HG02571 (cell line): ENCODE results near the gene BMPR1A.
"Not testable (repeated sequence)": the region's sequence is repeated elsewhere in the genome, so short reads cannot be mapped to it uniquely, and the experiment has no call there.

Experiments used
- ATAC-seq: cut with Tn5 transposase; IDR thresholded peaks from one replicate; pipeline ENCODE4 v1.9.1; 2021; ENCODE audit warnings: mild to moderate bottlenecking, moderate library complexity; ENCODE audit not compliant: unreplicated experiment

The BMPR1A gene

DNA sequence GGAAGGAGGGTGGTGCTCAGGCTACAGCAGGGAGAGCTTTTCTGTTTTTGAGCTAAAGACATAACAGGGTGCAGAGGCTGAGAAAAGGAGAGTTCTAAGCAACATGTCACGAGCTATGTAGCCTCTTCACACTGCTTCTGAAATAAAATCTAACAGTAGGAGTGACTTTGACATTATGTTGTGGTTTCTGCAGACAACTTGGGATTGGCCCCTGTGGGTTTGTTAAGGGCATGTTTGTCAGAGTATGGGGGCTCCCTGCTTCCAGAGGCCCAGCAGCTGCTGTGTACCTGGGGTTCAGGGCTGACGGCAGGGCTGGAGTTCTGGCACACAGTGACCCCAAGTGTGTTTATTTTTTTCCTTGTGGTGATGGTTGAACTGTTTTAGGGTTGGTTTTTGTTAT lies 176.3 kb downstream of the BMPR1A start:
- no peak for ATAC-seq

DNA sequence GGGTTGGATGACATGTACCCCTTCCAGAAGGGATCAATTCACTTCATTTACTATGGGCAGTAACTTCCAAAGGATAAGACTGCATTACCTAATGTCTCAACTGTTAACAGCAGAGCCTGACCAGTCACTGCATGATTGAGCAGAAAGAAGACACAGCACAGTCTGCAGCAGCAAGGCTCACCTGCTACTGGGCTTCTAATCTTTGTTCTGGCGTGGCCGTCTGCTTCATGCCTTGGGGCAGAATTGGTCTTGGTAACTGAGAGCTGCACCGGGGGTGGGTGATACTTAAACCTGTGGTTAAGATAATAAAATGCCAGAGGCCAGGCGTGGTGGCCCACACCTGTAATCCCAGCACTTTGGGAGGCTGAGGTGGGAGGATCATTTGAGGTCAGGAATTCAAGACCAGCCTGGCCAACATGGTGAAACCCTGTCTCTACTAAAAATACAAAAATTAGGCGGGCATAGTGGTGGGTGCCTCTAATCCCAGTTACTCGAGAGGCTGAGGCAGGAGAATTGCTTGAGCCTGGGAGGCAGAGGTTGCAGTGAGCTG lies 177.8 kb downstream of the BMPR1A start:
- not testable (repeated sequence) for ATAC-seq

DNA sequence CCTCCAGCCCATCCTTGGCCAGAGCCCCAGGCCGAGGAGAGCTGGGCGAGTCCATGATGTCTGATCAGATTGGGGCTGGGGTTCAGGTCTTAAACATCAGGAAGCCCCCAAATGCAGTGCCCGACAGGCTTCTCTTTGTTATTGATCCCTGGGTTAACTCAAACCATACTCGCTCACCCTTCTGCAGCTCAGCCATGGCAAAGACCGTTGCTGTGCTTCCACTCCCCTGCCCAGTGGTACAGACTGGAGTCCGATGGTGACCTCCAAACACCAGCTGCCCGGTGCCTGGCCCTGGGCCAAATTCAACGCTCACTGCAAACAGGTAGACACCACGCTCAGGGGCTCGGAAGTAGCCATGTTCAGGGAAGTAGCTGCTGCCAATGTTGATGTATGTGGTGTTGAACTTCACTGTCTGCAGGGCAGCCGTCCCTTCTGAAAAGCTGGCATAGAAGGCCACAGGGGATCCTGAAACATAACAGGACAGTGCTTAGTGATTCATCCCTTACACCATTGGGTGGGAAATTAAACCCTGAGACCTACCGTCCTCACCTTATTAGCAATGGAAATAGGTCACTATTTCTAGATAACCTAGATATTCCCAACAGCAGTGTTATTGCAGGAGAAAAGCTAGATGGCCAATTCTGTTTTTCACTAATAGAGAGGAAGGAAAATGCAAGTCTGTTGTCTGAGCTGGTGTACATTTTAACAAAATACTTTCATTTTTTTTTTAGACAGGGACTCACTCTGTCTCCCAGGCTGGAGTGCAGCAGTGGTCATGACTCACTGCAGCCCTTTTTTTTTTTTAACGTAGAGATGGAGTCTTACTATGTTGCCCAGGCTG lies 180.5 kb downstream of the BMPR1A start:
- ATAC-seq, result no peak

DNA sequence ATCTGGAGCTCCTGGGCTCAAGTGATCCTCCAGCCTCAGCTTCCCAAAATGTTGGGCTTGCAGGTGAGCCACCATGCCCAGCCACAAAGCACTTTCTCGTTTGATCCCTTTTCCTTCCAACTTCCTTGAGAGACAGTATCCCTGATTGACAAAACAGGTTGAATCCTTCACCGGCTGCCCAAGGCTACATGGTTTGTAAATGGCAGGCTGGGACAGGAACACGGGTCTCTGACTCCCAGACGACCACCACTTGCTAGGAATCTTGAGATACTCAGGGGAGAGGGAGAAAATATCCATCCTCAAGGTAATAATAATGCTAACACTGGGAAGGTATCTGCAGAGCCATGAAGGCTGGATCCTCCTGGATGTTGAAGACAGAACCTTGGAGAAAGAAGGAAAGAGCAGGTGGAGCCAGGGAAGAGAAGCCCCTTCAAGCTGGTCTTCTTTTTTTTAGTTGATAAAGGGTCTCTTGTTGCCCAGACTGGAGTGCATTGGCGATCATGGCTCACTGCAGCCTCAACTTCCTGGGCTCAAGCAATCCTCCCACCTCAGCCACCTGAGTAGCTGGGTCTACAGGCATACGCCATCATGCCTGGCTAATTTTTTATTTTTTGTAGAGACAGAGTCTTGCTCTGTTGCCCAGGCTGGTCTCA lies 181.2 kb downstream of the BMPR1A start:
- ATAC-seq, result no peak

DNA sequence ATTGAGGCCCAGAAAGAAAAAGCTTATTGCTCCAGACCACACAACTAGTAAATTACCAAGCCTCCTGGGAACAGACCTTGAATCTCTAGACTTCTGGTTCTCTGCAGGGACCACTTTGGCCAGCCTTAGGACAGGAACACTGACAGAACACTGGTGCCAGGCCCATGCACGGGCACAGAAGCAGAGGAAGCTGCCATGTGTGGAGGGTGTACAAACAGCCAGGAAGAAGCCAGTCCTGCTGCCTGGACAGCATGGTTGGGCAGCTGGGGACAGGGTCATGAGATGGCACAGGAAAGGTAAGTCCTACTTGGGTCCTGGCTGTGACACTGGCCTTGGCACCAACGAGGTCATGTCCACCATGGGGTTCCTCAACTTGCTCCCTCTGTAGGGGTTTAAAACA lies 181.8 kb downstream of the BMPR1A start:
- ATAC-seq, result no peak

DNA sequence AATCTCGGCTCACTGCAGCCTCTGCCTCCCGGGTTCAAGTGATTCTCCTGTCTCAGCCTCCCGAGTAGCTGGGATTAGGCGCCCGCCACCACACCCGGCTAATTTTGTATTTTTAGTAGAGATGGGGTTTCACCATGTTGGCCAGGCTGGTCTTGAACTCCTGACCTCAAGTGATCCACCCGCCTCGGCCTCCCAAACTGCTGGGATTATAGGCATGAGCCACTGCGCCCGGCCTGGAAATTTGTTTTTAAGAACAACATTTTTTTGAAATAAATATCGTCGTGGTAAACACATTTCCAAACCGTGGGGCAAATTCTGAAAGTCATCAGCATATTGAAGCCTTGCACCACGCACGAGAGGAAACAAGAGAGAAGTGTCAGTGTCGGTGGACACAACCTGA lies 183.7 kb downstream of the BMPR1A start:
- not testable (repeated sequence) for ATAC-seq

DNA sequence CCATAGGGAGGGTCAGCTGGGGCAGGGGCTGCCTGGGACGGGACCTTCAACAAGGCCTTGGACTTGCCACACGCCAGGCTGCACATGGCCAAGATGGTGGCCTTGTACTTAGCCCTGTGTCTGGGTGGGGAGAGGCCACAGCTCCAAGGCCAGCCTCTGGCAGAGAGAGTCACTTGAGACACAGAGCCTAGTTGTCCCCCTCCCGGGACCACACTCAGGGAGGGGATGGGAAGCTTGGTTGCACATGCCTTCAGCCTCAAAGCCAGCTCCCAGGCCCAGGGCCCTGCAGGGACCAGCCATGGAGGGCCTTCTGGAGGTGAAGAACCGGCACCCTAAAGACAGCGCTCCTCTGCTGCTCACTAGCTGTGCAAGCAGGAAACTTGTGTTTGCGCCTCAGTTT lies 184.3 kb downstream of the BMPR1A start:
- no peak for ATAC-seq

DNA sequence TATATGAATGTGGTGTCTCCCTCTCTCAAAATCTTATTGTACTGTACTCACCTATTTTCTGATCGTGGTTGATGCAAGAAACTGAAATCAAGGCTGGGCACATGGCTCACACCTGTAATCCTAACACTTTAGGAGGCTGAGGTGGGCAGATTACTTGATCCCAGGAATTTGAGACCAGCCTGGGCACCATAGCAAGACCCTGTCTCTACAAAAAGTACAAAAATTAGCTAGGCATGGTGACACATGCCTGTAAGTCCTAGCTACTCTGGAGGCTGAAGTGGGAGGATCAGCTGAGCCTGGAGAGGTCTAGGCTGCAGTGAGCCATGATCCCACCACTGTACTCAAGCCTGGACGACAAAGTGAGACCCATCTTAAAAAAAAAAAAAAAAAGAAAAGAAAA lies 185.0 kb downstream of the BMPR1A start:
- ATAC-seq, result no peak

DNA sequence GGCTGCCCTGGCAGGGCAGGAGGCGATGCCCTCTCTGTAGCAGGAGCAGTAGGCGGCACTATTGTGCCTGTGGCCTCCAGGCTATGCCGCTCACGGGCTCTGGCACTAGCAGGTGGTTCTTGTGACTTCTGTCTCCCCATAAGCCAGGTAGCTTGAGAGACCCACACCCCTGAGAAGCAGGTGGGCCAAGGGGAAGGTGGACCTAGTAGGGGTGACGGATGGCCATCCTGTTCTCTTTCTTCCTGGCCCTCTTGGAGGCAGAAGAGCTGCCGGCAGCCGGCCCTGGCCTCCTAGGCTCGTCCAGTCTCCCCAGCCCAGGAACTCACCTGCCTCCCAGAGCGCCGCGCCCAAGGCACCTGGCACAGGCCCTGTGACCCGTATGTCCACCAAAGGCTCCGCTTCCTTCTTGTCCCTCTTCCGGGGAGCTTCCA lies 185.6 kb downstream of the BMPR1A start:
- ATAC-seq, result no peak

DNA sequence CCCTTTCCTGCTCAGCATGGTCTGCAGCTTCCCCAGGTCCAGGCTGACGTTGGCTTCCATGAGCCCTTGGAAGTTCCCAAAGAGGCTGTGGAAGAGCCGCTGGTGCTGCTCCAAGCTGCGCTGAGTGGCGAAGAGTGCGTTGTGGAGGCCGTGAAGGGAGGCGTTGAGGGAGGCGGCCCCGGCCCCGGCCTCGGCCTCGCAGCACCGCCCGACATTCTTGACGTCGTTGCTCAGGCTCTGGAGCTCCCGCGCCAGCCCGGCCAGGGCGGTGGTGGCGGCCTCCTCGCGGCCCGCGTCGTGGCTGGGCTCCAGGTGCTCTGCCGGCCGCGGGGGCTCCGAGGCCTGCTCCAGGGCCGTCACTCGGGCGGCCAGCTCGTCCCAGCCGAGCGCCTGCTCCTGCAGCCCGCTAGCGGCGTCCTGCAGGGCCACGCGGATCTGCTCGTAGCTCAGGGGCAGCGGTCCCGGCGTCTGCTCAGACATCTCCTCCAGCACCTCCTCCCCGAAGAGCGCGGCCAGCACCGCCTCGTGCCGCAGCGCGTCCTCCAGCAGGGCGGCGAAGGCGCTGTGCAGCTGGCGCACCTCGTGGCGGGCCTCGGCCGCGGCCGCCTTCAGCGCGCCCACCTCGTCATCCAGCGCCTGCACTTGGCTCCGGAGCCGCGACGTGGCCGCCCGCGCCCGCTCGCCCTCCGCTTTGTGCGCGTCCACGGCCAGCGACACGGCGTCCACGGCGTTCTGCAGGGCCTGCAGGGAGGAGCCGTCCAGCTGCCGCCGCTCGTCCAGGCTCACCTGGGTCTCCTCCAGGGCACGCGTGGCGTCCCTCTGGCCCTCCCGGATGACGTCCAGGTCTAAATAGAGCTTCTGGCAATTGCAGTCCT lies 186.3 kb downstream of the BMPR1A start:
- ATAC-seq, result no peak

DNA sequence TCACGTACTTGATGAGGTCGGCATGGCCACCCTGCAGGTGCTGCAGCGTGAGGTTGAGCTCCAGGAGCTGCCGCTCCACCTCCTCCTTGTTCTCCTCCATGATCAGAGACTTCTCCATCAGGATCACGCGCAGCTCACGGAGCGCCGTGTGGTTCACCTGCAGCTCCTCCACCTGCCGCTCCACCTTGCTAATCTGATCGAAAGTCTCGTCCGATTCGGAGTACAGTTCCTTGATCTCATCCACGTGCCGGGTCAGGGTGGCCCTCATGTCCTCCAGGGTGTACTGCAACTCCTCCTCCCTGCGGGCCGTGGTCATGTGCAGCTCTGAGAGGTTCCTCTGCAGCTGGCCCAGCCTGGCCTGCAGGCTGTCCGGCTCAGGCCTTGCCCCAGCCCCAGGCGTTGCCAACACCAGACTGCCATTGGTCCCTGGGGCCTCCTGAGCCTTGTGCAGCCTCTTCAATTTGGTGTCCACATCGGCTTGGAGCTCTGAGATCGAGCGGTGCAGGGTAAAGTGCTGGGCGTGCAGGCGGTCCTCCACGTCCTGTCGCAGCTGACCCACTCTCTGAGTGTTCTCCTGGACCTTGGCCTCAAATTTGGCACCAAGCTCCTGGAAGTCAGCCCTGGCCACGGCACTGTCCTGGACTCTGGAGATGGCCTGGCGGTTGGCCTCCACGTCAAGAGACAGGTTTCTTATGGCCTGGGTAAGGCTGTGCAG lies 187.1 kb downstream of the BMPR1A start:
- ATAC-seq, result no peak

DNA sequence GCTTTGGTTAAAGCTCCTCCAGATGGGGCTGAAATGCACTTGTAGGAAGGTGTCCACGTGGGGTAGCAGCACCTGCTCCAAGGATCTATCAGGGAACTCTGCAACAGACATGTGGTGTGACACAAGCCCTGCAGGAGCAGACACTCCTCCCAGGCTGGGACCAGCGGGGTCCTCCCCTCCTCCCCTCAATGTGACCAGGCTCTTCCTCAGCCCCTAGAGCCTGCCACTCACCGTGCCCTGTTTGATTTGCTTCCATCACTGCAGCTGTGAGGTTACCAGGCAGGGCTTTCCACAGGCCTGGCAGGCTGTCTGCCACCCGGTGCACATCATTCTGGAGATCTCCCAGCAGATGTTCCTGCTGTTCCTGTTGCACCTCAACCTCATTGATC lies 187.6 kb downstream of the BMPR1A start:
- no peak for ATAC-seq

DNA sequence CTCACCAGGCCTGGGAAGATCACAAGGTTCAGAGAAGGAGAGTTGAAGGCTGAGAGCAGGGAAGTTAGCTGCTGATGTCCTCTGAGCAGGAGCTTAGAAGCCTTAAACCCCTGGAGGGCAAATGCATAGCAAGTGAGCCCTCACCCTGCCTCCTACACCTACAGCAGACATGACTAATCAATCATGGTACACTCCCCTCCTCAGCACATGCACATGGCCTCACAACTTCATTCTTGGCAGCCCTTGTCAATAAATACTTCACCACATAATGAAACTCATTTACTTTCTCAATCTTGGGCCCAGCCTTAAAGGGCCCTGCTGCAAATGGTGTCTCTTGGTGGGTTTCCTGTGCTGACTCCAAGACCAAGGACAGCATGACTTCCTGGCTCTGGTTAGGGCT lies 188.1 kb downstream of the BMPR1A start:
- no peak for ATAC-seq

DNA sequence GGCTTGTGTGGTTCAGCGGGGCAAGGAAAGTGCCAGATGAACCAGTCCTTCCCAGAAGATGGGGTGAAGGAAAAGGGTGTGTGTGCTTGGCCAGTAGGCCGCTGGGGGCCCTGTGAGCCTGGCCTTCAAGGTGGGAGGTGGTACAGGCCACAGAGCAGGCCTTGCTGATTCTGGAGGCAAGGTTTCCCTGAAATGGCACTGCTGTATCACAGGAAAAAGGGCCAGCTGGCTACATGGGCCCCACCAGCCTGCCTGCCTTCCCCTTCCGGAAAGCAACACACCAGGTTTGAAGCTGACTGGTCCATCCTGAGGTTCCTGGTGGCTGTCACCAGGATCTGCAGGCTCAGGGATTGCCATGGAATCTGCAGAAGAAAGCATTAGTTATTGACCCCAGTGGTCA lies 188.5 kb downstream of the BMPR1A start:
- no peak for ATAC-seq

DNA sequence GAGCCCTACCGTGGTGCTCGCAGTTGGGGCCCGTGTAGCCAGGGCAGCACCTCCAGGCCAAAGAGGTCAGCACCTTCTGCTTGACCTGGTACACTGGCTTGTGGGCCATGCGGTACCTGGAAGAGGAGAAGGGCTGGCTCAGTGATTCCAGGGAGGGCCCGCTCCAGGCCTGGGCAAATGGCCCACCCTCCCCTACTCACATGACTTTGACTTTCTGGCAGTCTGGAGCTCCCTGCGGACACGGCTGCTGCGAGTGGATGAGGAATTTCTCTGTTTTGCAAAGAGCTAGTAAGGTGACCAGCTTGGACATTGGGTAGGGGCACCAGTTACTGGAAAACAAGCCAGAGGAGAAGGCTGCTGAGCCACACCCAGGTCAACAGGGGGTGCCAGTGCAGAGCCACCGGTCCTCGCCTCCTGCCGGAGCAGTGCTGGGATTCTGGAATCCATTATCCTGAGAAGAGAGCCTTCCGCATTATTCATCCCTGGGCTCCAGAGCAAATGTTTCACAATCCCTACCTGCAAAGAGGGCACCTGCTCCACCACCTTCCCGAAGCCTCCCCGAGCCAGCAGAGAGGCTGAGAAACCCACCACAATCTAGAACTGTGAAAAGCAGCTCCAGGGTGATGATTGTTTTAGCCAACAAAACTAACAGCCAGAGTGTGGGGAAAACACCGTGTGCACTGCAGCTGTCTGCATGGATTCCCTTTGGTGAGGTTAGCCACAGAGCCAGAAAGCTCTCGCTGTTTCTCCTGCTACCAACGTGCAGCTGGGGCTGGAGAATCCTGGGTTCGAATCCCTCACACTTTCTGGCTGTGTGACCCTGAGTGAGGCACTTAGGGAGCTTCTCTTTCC lies 189.2 kb downstream of the BMPR1A start:
- no peak for ATAC-seq

DNA sequence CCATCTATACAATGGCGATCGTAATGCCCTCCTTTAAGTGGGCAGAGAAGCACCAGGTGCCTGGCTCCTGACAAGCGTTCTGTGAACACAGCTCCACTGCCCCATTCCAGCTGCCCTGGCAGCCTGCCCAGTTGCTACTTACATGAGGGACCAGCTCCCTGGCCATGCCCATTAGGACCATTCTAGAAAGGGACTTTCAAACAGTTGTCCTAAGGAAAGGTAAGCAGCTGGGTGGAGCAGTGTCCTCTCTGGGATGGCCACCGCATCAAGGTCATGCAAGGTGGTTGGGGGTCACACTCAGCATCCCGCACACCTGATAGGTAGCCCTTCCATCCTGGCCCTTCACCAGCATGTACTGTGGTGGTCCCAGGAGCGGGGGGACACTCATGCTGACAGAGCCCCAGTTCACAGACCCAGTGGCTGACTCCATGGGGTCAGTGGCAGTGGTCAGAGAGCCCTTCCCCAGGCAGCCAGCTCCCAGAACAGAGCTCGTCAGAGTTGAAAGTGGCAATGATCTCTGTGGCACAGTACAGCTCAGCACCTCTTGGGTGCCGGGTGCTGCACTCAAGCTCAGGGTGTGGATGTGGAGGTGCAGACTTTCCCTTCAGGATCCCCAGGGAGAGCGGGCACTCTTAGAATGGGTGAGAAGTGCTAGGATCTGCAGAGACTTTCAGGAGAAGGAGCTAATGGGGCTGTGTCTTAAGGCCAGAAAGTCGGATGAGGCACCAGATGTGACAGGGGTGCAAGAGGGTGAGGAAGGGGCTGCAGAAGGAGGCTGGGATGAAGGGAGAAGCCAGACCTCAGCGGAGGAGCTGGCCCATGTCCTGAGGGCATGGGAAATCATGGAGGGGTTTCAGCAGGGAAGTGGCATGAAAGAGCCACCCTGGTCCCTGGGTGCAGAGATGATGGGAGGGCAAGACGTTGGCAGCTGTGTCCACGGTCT lies 190.1 kb downstream of the BMPR1A start:
- no peak for ATAC-seq

DNA sequence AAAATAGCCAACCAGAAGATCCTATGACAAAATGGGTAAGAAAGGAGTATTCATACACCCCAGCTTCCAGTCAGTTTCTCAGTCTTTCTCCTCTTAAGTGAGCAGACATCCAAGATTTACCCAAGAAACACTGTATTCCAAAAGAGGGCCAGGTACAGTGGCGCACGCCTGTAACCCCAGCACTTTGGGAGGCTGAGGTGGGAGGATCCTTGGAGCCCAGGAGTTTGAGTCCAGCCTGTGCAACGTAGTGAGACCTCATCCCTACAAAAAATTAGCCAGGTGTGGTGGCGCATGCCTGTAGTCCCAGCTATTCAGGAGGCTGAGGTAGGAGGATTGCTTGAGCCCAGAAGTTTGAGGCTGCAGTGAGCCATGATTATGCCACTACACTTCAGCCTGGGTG lies 191.4 kb downstream of the BMPR1A start:
- not testable (repeated sequence) for ATAC-seq

DNA sequence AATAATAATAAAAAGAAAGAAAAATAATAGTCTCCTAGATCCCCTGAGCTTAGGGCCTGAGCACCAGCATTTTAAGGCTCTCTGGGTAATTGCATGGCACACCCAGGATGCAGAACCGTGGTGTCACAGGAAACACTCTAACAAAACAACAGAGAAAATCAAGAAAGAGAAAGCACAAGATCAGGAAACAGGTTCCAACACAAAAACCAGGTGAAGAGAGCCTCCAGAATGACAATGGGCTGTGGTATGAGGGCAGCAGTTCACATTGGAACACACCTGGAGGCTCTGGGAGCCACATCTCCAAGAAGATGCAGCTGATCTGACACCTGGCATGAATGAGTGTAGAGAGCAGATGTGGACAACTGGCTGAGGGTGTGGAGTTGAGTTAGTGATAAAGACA lies 193.9 kb downstream of the BMPR1A start:
- ATAC-seq, result no peak
